HG02642 (cell line): ENCODE data around the gene MRPS31.
"Not testable (repeated sequence)": the region's sequence is repeated elsewhere in the genome, so short reads cannot be mapped to it uniquely, and the experiment has no call there.

Experiments
- ATAC-seq: cut with Tn5 transposase; IDR thresholded peaks from one replicate; pipeline ENCODE4 v1.9.1; 2021; ENCODE audit warnings: mild to moderate bottlenecking; ENCODE audit not compliant: unreplicated experiment, poor library complexity

Gene MRPS31

GRCh38 chr13:40764587-40765403 is 6.2 kb downstream of the MRPS31 start:
- ATAC-seq, result no peak

- no peak for ATAC-seq
These were observed 8.1 kb downstream of the MRPS31 start for GRCh38 chr13:40762849-40763248.

GRCh38 chr13:40758811-40759210 is 12.2 kb downstream of the MRPS31 start:
- ATAC-seq, result no peak

- ATAC-seq, result peak; percentile 65
These were observed 14.9 kb downstream of the MRPS31 start for GRCh38 chr13:40756042-40756441.

GRCh38 chr13:40755082-40755700 is 15.8 kb downstream of the MRPS31 start:
- ATAC-seq, result no peak

GRCh38 chr13:40749327-40749726 is 21.7 kb downstream of the MRPS31 start:
- no peak for ATAC-seq

- not testable (repeated sequence) for ATAC-seq
These were observed 35.8 kb downstream of the MRPS31 start for GRCh38 chr13:40735232-40735548.

- ATAC-seq, result not testable (repeated sequence)
These were observed 36.3 kb downstream of the MRPS31 start for GRCh38 chr13:40734536-40735231.

GRCh38 chr13:40732658-40733057 is 38.3 kb downstream of the MRPS31 start:
- ATAC-seq, result no peak

GRCh38 chr13:40728595-40728994 is 42.4 kb downstream of the MRPS31 start:
- ATAC-seq, result no peak

GRCh38 chr13:40714433-40714832 is 56.6 kb downstream of the MRPS31 start:
- not testable (repeated sequence) for ATAC-seq

GRCh38 chr13:40706439-40706838 is 64.6 kb downstream of the MRPS31 start:
- no peak for ATAC-seq

GRCh38 chr13:40697711-40698110 is 73.3 kb downstream of the MRPS31 start:
- ATAC-seq, result peak; percentile 77

- no peak for ATAC-seq
These were observed 76.6 kb downstream of the MRPS31 start for GRCh38 chr13:40694426-40694825.

GRCh38 chr13:40692946-40693345 is 78.0 kb downstream of the MRPS31 start:
- peak; percentile 62 for ATAC-seq

GRCh38 chr13:40688781-40689180 is 82.2 kb downstream of the MRPS31 start:
- ATAC-seq, result no peak

- ATAC-seq, result no peak
These were observed 88.3 kb downstream of the MRPS31 start for GRCh38 chr13:40682449-40683240.

GRCh38 chr13:40681341-40682146 is 89.4 kb downstream of the MRPS31 start:
- ATAC-seq, result no peak

GRCh38 chr13:40680659-40681323 is 90.2 kb downstream of the MRPS31 start:
- no peak for ATAC-seq
